DMS 273 treated with DMSO at 0.1 percent for 48 hours (cell line): ENCODE data around the gene SCLT1.

Source experiments
- DNase-seq: peaks from one replicate; lab custom pipeline; 2025; lab: John Stamatoyannopoulos, UW

SCLT1 gene

DNA sequence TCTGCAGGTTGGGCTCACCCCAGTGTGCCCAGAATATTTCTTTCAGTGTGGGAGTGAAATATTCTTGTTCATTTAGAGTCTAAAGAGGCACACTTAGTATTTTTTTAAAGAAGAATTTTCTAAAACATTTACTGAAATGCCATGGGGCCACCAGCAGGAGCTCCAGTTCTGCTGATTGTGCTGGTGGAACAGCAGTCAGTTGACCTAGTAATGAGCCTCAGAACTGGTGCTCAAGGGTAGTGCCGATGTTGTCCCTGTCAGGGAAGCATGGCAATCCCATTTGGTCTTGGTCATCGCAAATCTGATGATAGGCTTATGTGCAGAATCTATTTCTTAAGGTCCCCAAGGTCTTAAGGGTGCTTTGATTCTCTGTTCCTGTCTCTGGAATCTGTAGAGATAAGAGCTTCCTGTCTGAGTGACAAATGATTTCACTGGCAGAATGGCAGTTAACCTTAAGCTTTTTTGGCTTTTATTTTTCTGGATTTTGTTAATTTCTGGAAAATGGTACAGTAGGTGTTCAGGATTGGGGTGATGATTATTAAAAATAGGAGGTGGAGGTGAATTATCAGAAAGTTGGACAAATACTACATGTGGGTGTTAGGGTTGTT is 252.5 kb downstream of the SCLT1 start:
- DNase-seq: no peak

- DNase-seq: no peak
Measured at GRCh38 chr4:128837679-128838078, 255.7 kb downstream of the SCLT1 start.

- no peak for DNase-seq
Measured at GRCh38 chr4:128837198-128837597, 256.1 kb downstream of the SCLT1 start.

DNA sequence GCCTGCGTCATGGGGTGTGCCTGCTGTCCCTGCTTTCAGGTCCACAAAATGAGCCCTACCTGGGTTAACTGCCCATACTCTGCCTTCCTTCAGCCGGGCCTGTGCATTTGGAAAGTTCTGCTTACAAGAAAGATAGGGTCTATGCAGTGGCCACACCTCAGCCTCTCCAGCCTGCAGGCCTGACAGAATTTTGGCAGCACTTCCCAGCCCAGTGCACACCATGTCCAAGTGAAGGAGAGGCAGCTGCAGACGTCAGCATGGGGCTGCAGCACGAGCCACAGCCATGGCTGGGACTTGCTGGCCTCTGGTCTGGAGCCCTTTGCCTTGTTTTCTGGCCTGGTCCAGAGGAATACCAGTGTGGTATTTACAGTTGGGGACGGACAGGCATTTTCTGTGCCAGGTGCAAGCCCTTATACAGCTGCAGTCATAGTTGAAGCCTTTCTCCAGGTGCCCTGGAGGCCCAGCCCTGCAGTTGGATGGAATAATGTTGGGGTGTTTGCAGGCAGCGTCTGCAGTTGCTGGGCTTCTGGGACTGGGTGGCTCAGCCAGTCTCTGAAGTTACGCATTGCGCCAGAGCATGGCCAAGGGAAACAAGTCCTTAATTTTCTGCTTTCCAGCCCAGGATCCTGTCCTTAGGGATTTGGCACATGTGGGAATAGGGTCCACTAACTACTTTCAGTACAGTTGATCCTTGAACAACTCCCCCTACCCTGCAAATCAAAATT is 257.7 kb downstream of the SCLT1 start:
- no peak for DNase-seq
